Tibial nerve (tissue), 4 donors: Measurements from ENCODE around the gene LRRC1.

Source experiments
- CTCF ChIP-seq, 5 experiments: fragments of 200-600 bp in 3 of 5; fragments of 450-650 bp in 2 of 5; sonication (generic) in 3 of 5; IDR thresholded peaks; one replicate each; pipeline ENCODE4 v1.5.1; 2016 to 2019; ENCODE audit warnings: antibody characterized with exemption in 5 of 5, mild to moderate bottlenecking in 3 of 5, moderate library complexity in 2 of 5
- EP300 ChIP-seq, 2 donors: sonication (generic); formaldehyde crosslinking; IDR thresholded peaks; one replicate each; pipeline ENCODE4 v1.6.1; 2017; ENCODE audit warnings: antibody characterized with exemption in 2 of 2, mild to moderate bottlenecking in 1 of 2
- POLR2A ChIP-seq, 2 donors: fragments of 450-650 bp; IDR thresholded peaks; one replicate each; pipeline ENCODE4 v1.6.1; 2017; ENCODE audit warnings: antibody characterized with exemption in 2 of 2, mild to moderate bottlenecking in 2 of 2, moderate library complexity in 2 of 2

GRCh38 chr6:53771785-53772624 is 22.8 kb upstream of the LRRC1 start:
- no peak for TF ChIP-seq CTCF (IDR thresholded peaks at IDR 0.05)
- TF ChIP-seq POLR2A (IDR thresholded peaks at IDR 0.05): no peak
- TF ChIP-seq EP300 (IDR thresholded peaks at IDR 0.05): no peak
